Natural killer cell (primary cell): ENCODE measurements around the gene HCK. TPM values are rescaled to one million over a fixed set of nuclear protein-coding genes. Genes with fewer than 3 reads are reported as not detected.

Source experiments
- ATAC-seq, 3 donors: fragments of 150-1000 bp in 2 of 3; fragments of 200-7000 bp in 1 of 3; cut with Tn5 transposase; 1 replicate in 1 of 3; 2 replicates in 2 of 3; pipeline ENCODE4 v1.10.0; 2021; ENCODE audit warnings: mild to moderate bottlenecking in 2 of 3, moderate library complexity in 2 of 3
- DNase-seq, 2 donors: peaks; one replicate each; pipeline versions ENCODE4 v3.0.0 to v3.0.0-alpha.2; 2013 to 2021; ENCODE audit warnings: mixed read lengths in 1 of 2
- H3K27ac ChIP-seq: one replicate; pipeline ENCODE4 v1.5.1; 2013; ENCODE audit warnings: mild to moderate bottlenecking, low read length
- H3K27me3 ChIP-seq: one replicate; pipeline ENCODE4 v1.6.1; 2013; ENCODE audit warnings: low read length; ENCODE audit not compliant: control insufficient read depth, insufficient read depth
- H3K36me3 ChIP-seq: one replicate; pipeline ENCODE4 v1.6.1; 2013; ENCODE audit warnings: low read length; ENCODE audit not compliant: control insufficient read depth, insufficient read depth
- H3K4me1 ChIP-seq: one replicate; pipeline ENCODE4 v1.6.1; 2013; ENCODE audit warnings: low read length; ENCODE audit not compliant: control insufficient read depth, insufficient read depth
- H3K4me3 ChIP-seq: one replicate; pipeline ENCODE4 v1.5.1; 2013; ENCODE audit warnings: low read length
- H3K9me3 ChIP-seq: one replicate; pipeline ENCODE4 v1.6.1; 2013; ENCODE audit warnings: low read length; ENCODE audit not compliant: control insufficient read depth, insufficient read depth
- H3K27ac Mint-ChIP-seq, 2 donors: one replicate each; pipeline ENCODE4 v1.8.0; 2022; ENCODE audit warnings: mild to moderate bottlenecking in 2 of 2, mixed read lengths in 2 of 2, moderate library complexity in 1 of 2
- H3K27me3 Mint-ChIP-seq, 2 donors: one replicate each; pipeline ENCODE4 v1.8.0; 2022; ENCODE audit warnings: low read depth in 2 of 2, mixed read lengths in 2 of 2
- H3K36me3 Mint-ChIP-seq: one replicate; pipeline ENCODE4 v1.8.0; 2022; ENCODE audit warnings: mixed read lengths
- H3K4me1 Mint-ChIP-seq, 2 donors: one replicate each; pipeline ENCODE4 v1.8.0; 2022; ENCODE audit warnings: mixed read lengths in 2 of 2
- H3K4me3 Mint-ChIP-seq: one replicate; pipeline ENCODE4 v1.8.0; 2022; ENCODE audit warnings: mild to moderate bottlenecking, moderate library complexity, mixed read lengths
- H3K9me3 Mint-ChIP-seq, 2 donors: one replicate each; pipeline ENCODE4 v1.8.0; 2022; ENCODE audit warnings: mixed read lengths in 2 of 2
- CTCF ChIP-seq: fragments of 200-600 bp; IDR thresholded peaks from one replicate; pipeline ENCODE4 v1.8.0; 2022; ENCODE audit warnings: antibody characterized with exemption
- WGBS: methylation state at CpG from one replicate; pipeline ENCODE4 v1.1.7; 2013; ENCODE audit warnings: missing lambda C conversion rate; ENCODE audit not compliant: insufficient coverage; 5-methylcytosine and 5-hydroxymethylcytosine counted together
- intact Hi-C: fragments of 100-400 bp; cut with micrococcal nuclease; formaldehyde crosslinking; loops from one replicate; pipeline ENCODE4 v1.14.2; 2022
- total RNA-seq, 4 donors: library from RNA; stranded (reverse); fragments of 120-200 nt in 1 of 4; gene quantifications; one replicate each; pipeline versions ENCODE4 v1.2.3 to v1.2.4, GENCODE V29; 2013 to 2022

Gene HCK
- total RNA-seq, 3 donors from 2014 or later (not counting 1 experiment from before 2014, with no cell fraction given), result 6.3 to 31.6 (median 12.4) TPM

- no peaks in the 10 kb centered on the region for H3K9me3 ChIP-seq
- no peaks in the 10 kb centered on the region for H3K36me3 Mint-ChIP-seq
- no peaks in the 10 kb centered on the region for H3K27me3 ChIP-seq
- no peak overlapping the region for H3K27ac ChIP-seq
- peaks cover 6% of the 10 kb centered on the region for H3K36me3 ChIP-seq
- no peaks in the 10 kb centered on the region for H3K4me1 ChIP-seq
- no peak for TF ChIP-seq CTCF
- no peak overlapping the region for H3K27ac Mint-ChIP-seq
- no peaks in the 10 kb centered on the region for H3K27me3 Mint-ChIP-seq
- no peak overlapping the region for H3K4me3 Mint-ChIP-seq
- no peaks in the 10 kb centered on the region for H3K9me3 Mint-ChIP-seq
- no peak for ATAC-seq
- no peak overlapping the region for H3K4me3 ChIP-seq
- intact Hi-C loops, result no loop called here
- 67% methylated on average over 2 of the region's 5 CpGs for WGBS
- peaks cover 11 to 15% of the 10 kb centered on the region in 2 donors for H3K4me1 Mint-ChIP-seq
- DNase-seq, result no peak
Observed at GRCh38 chr20:32125506-32125905, 73.5 kb downstream of the HCK start.

- Mint-ChIP-seq H3K4me3 (no peak overlapping the region), H3K27ac (no peak overlapping the region), H3K36me3 (no peaks in the 10 kb centered on the region), H3K4me1 (peaks cover 21 to 26% of the 10 kb centered on the region in 2 donors), H3K27me3 (no peaks in the 10 kb centered on the region), H3K9me3 (no peaks in the 10 kb centered on the region)
- ATAC-seq, result no peak
- peaks cover 6% of the 10 kb centered on the region for H3K36me3 ChIP-seq
- H3K27ac ChIP-seq, result no peak overlapping the region
- intact Hi-C loops, result no loop called here
- no peaks in the 10 kb centered on the region for H3K9me3 ChIP-seq
- DNase-seq, result no peak
- no peak for TF ChIP-seq CTCF
- H3K4me3 ChIP-seq, result no peak overlapping the region
- H3K27me3 ChIP-seq, result no peaks in the 10 kb centered on the region
- WGBS, result 93% methylated on average over 8 of the region's 8 CpGs
- no peaks in the 10 kb centered on the region for H3K4me1 ChIP-seq
Observed at GRCh38 chr20:32126919-32127318, 74.9 kb downstream of the HCK start.

- WGBS, result 98% methylated on average over 5 of the region's 5 CpGs
- peaks cover 6% of the 10 kb centered on the region for H3K36me3 ChIP-seq
- no peak for TF ChIP-seq CTCF
Observed at GRCh38 chr20:32127347-32127746, 75.3 kb downstream of the HCK start.

GRCh38 chr20:32128167-32128566 lies 76.1 kb downstream of the HCK start:
- Histone ChIP-seq H3K27me3 (no peaks in the 10 kb centered on the region), H3K4me3 (no peak overlapping the region), H3K9me3 (no peaks in the 10 kb centered on the region), H3K4me1 (no peaks in the 10 kb centered on the region), H3K36me3 (peaks cover 8% of the 10 kb centered on the region), H3K27ac (no peak overlapping the region)
- DNase-seq, result no peak
- no peaks in the 10 kb centered on the region for H3K27me3 Mint-ChIP-seq
- no peaks in the 10 kb centered on the region for H3K9me3 Mint-ChIP-seq
- TF ChIP-seq CTCF, result no peak
- intact Hi-C loops, result no loop called here
- peaks cover 28 to 31% of the 10 kb centered on the region in 2 donors for H3K4me1 Mint-ChIP-seq
- 85% methylated on average over 2 of the region's 2 CpGs for WGBS
- H3K27ac Mint-ChIP-seq, result no peak overlapping the region
- ATAC-seq, result no peak
- no peak overlapping the region for H3K4me3 Mint-ChIP-seq
- no peaks in the 10 kb centered on the region for H3K36me3 Mint-ChIP-seq

More at GRCh38 chr20:32127347-32127746, 75.3 kb downstream of the HCK start:
- no peaks in the 10 kb centered on the region for H3K9me3 ChIP-seq
- no peaks in the 10 kb centered on the region for H3K27me3 ChIP-seq
- Mint-ChIP-seq H3K4me3 (no peak overlapping the region), H3K27ac (no peak overlapping the region), H3K36me3 (no peaks in the 10 kb centered on the region), H3K9me3 (no peaks in the 10 kb centered on the region), H3K4me1 (peaks cover 25 to 28% of the 10 kb centered on the region in 2 donors), H3K27me3 (no peaks in the 10 kb centered on the region)
- ATAC-seq (no peak), DNase-seq (no peak)
- no peaks in the 10 kb centered on the region for H3K4me1 ChIP-seq
- H3K27ac ChIP-seq, result no peak overlapping the region
- no peak overlapping the region for H3K4me3 ChIP-seq
- intact Hi-C loops, result no loop called here
